Raji (cell line): ENCODE data around the gene UTP15.

Experiments
- POLR2A ChIP-seq: IDR thresholded peaks from 2 replicates; pipeline ENCODE4 v1.6.1; 2011; ENCODE audit warnings: low read depth, low read length, control low read depth; ENCODE audit not compliant: insufficient read depth

Gene UTP15

GRCh38 chr5:73625944-73626811 lies 60.6 kb downstream of the UTP15 start, which contains the start of gene ARHGEF28:
ARHGEF28 (plus strand) TSS chr5:73626196; CDS start chr5:73684852, 58,656 bp downstream.
- TF ChIP-seq POLR2A: no peak

GRCh38 chr5:73626814-73627313 lies 61.3 kb downstream of the UTP15 start:
- no peak for TF ChIP-seq POLR2A

- no peak for TF ChIP-seq POLR2A
Observed at GRCh38 chr5:73629456-73629855, 63.9 kb downstream of the UTP15 start.

- no peak for TF ChIP-seq POLR2A
Observed at GRCh38 chr5:73630765-73631164, 65.2 kb downstream of the UTP15 start.

- TF ChIP-seq POLR2A: no peak
Observed at GRCh38 chr5:73631500-73631899, 66.0 kb downstream of the UTP15 start.
